GM21529 (cell line): ENCODE measurements around the gene TTBK2.
A peak's percentile ranks its signal among the peaks of the same experiment; 100 is the strongest.
"Not testable (repeated sequence)": the region's sequence is repeated elsewhere in the genome, so short reads cannot be mapped to it uniquely, and the experiment has no call there.

Experiments used
- ATAC-seq: cut with Tn5 transposase; IDR thresholded peaks from one replicate; pipeline ENCODE4 v1.9.1; 2021; ENCODE audit not compliant: unreplicated experiment

Gene TTBK2

DNA sequence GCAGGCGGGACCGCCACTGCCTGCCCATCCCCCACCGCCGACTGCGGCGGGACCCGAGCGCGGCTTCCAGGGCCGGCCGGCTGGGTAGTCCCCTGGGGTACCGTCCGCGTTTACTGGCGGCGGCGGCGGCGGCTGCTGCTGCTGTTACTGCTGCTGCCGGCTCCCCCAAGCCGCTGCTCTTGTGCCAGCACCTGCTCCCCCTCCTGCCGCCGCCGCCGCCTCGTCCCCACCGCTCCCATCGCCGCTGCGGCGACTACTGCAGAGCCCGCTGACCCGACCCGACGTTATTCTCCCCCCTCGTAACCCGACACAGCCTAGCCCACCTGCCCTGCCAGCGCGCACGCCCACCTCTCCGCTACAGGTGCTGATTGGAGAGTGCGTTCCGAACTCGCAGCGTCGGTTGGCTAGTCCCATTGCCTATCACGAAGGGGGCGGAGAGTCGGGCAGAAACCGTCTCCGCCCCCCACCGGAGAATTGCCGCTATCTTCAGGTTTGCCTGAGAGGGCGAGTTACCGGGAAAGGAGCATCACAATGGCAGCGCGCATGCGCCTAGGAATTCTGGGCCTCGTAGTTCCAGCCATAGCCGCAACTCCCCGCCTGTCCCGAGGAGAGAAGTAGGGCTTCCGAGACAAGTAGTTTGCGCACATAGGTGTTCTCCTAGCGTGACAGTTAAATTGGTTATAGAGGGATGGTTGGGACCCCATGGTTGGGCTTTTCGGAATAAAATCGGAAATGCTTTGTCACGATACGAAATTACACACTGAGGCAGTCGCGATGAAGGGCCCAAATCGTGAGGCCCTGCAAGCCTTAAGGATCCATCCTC is at the start of gene TTBK2:
Gene TTBK2, minus strand, starts transcription at position 260 of the 823 bp plus-strand sequence. CDS start 42,161 bp downstream, outside the sequence.
- peak; percentile 95 for ATAC-seq

DNA sequence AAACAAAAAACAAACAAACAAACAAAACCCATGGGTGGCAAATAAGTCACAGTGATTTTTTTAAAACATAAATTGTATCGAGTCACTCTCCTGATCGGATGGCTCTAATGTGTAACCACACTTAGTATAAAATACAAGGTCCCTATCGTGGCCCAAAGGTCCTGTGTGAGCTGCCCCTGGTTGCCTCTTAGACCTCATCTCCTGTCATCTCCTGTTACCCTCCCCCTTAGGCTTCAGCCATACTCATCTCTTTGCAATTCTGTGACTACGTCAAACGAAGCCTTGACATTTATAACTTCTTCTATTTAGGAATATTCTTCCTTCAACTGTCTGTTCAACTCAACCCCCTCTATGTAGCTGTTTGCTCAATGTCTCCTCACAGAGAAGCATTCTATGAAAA is 43.9 kb upstream of the TTBK2 start:
- ATAC-seq = no peak

- ATAC-seq = no peak
Measured at GRCh38 chr15:42955518-42955917, 34.9 kb upstream of the TTBK2 start.

DNA sequence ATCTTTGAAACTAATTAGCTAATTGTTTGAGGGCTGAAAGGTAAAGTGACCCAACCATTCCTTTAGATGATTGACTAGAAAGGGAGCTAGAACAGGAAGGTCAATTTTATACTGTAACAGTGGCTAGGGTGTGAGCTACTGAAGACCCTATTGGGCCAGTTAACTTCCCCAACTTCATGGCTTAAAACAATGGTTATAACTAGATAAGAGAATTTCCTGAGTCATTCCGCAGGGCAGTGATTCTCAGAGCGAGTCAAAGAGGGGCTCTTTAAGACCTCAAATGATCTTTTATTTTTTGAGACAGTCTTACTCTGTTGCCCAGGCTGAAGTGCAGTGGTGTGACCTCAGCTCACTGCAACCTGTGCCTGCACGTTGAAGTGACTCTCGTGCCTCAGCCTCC is 33.7 kb upstream of the TTBK2 start:
- ATAC-seq = no peak

DNA sequence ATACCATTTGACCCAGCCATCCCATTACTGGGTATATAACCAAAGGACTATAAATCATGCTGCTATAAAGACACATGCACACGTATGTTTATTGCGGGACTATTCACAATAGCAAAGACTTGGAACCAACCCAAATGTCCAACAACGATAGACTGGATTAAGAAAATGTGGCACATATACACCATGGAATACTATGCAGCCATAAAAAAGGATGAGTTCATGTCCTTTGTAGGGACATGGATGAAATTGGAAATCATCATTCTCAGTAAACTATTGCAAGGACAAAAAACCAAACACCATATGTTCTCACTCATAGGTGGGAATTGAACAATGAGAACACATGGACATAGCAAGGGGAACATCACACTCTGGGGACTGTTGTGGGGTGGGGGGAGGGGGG is 28.3 kb upstream of the TTBK2 start:
- not testable (repeated sequence) for ATAC-seq

DNA sequence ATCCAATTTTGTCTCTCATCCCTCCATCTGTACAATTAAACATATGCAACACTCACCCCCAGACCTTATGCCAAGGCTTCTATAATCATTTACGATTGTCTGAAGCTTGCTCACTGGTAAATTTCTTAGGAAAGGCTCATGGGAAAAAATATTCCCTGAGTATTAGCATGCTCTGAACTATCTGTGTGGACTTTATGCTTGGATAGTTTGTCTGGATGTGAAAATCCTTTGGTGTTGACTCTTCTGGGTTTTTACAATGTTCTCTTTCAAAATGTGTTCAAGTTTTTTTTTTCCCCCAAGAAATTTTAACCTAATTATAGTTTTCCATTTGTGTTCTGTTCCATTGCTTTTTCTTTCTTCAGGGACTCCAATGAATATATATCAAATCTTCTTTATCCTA is 19.9 kb upstream of the TTBK2 start:
- no peak for ATAC-seq

- ATAC-seq = no peak
Measured at GRCh38 chr15:42939841-42940240, 19.3 kb upstream of the TTBK2 start.

DNA sequence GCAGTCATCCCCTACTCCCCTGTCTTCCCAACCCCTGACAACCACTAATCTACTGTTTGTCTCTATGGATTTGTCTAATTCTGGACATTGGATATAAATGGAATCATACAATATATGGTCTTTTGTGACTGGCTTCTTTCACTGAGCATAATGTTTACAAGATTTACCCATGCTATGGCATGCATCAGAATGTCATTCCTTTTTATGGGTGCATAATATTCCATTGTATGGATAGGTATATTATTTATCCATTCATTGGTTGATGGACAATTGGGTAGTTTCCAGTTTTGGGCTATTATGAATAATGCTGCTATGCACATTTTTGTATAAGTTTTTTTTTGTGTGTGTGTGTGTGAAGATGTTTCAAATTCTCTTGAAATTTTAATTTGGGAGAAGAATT is 16.6 kb upstream of the TTBK2 start:
- ATAC-seq = no peak

DNA sequence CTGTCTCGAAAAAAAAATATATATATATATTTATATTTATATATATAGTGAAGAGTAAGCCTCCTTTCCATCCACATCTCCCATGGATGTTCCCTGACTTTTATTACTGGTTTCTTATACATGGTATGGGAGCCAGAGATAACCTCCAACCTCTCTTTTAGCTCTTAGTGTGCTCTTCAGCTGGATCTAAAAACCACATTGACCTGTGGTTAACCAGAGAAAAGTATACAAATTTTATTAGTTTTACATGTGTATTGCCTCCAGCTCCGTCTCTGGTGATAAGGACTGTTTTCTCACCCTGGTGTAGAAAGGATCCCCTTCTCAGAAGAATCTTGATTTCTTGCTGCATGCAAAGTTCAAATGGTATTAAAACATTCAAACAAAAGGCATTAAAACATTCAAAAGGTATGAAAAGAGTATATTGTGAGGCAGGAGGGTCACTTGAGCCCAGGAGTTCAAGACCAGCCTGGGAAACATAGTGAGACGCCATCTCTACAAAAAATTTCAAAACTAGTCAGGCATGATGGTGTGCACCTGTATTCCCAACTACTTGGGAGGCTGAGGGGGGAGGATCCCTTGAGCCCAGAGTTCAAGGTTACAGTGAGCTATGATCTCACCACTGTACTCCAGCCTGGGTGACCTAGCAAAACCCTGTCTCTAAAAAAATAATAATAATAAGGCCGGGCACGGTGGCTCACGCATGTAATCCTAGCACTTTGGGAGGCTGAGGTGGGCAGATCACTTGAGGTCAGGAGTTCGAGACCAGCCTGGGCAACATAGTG is 13.5 kb upstream of the TTBK2 start:
- ATAC-seq = no peak

DNA sequence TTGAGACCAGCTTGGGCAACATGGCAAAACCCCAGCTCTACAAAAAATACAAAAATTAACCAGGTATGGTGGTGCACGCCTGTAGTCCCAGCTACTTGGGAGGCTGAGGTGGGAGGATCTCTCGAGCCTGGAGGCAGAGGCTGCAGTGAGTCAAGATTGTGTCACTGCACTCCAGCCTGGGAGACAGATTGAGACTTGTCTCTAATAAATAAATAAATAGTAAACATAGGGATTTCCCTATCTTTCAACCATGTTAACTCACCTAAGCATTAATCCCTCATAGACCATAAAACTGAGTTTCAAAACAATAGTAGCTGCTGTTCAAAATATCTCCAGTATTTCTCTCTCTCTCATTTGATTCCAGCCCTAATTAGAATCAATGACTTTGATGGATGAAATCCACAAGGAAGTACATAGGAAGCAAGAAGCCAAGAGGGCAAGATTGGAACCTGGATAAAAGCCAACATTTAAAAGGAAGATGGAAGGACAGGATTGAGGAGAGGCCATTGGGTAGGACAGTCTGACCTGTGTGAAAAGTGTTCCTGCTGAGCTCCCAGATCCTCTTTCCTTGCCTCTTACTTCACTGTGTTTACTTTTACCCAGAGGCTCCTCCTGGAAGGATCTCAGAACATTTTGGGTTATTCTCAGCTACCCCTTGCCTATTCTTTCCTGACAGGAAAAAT is 12.4 kb upstream of the TTBK2 start:
- ATAC-seq = no peak

DNA sequence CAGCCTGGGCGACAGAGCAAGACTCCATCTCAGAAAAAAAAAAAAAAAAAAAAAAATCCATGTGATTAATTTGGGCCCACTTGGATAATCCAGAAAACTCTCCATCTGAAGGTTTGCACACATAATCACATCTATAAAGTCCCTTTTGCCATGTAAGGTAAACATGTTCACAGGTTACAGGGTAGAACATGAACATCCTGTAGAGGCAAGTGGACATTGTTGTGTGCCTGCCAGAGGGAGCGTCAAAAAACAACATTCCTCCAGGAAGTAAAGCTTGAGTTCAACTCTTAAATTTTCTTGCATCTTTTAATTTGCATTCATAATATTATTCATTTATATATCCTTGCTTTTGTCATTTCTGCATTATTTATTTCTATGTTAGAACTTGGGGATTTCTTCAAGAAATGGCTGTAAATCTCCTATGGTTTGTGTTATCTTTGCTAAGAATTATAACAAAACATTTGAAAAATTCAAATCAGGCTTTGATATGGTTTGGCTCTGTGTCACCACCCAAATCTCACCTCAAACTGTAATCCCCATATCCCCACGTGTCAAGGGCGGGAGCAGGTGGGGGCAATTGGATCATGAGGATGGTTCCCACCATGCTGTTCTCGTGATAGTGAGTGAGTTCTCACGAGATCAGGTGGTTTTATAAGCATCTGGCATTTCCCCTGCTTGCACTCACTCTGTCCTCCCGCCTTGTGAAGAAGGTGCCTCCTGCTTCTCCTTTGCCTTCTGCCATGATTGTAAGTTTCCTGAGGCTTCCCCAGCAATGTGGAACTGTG is 11.3 kb upstream of the TTBK2 start:
- ATAC-seq = no peak

- no peak for ATAC-seq
Measured at GRCh38 chr15:42929306-42929848, 8.8 kb upstream of the TTBK2 start.

DNA sequence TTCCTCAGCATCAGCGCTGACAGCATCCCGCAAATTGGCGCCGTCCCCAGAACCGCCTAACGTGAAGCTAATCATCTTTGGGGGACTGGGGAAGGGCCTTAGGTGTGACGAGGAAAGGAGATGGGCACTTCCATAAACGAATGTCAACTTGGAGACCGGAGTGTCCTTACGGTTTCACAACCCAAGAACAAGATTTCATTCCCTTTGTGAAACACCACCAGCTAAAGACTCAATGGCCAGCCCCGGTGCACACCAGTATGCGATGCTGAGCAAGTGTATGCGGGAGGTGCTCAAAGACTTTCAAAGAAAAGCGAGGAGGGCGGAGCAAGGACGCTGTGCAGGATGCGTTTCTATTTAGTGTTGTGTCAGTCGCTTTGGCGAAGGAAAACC is 759 bp upstream of the TTBK2 start:
- no peak for ATAC-seq

DNA sequence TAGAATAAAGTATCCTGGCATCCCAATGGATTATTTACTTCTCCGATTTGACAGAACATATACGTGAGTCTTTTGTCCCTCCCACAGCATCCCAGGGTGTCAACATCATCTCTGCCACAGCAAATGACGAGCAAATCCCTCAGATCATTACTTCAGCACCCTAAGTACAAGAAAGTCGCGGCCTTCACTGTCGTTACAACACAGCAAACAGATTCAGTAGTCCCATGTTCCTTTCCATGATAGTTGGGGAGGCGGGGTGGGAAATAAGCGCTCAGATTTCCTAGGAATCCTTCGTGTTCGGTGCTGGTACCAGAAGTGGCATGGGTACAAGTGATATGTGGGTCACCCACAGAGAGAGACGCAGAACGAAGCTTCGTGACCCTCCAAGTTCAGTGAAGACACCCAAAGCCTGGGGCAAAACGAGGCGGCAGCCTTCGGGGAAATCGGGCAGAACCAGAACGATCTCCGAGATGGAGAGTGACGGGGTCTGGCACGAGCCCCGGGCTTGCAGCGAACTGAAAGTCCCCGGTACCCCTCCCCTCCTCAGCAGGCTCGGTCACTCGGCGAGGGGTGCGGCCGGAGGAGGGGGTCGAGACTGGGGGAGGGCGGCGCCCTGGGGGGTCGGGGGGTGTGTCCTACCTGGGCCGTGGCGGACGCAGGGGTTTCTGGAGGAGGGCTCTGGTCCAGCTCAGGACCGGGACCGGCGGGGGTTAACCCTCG is 619 bp downstream of the TTBK2 start:
- ATAC-seq = no peak

DNA sequence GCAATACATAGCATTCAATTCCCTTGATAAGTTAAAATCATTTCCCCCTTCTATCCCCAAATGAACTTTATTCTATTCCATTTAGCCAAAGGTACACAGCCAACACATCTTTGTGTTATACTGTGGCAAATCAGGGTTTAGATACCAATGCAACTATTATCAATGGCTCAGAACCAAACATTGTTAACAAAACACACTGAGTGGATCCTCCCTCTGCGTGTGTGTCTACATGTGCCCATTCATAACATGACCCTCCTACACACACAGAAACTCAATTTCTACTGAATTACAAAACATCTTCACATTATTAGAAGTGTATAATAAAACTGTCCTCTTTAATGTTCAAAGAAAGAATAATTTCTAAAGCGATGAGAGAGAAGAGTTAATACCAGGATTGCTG is 1.3 kb downstream of the TTBK2 start:
- ATAC-seq = no peak

GRCh38 chr15:42918047-42918446 is 2.5 kb downstream of the TTBK2 start:
- ATAC-seq = no peak

DNA sequence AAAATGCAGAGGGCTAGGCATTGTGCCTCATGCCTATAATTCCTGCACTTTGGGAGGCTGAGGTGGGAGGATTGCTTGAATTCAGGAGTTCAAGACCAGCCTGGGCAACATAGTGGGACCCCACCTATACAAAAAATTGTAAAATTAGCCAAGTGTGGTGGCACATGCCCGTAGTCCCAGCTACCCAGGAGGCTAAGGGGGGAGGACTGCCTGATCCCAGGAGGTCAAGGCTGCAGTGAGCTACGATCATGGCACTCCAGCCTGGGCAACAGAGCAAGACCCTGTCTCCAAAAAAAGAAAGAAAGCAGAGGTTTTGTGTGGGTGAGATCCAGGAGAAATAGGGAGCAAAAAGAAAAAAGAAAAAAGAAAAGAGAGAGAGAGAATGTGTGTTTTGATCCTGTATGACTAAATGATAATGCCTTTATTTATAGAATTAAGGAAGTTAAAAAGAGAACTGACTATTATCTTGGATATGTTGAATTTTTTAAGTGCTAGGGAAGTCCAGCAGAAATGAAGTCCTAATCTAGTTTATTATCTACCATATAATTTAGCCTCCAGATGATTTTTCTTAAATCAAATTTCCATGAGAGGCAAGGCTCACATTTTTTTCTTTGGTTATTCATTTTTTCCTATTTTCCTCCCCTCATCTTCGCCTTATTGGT is 4.8 kb downstream of the TTBK2 start:
- ATAC-seq = no peak

DNA sequence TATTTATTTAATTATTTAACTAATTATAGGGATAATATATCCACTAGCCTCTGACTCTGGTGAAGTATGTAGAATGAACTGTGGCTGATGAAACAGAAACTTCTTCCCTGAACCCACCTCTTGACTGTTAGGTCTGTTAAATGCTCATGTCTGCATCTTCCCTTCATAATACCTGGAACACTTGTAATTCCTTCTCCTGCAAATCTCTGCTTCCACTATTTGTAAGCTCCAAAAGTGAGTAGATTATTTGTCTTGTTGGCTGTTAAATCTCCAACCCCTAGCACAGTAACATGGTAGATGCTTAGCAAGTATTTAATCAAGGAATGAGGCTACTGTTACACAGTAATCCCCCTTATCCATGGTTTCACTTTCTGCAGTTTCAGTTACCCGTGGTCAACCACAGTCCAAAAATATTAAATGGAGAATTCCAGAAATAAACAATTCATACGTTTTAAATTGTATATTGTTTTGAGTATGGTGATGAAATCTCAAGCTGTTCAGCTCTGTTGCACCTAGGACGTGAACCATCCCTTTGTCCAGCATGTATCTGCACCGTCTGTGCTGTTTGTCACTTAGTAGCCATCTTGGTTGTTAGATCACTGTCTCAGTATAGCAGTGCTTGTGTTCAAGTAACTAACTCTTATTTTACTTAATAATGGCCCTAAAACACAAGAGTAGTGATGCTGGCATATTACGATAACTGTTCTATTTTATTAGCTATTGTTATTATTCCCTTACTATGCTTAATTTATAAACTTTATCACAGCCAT is 5.7 kb downstream of the TTBK2 start:
- no peak for ATAC-seq
